ENCODE data around the gene CD101. TPM values are rescaled to one million over a fixed set of nuclear protein-coding genes. Genes with fewer than 3 reads are reported as not detected.

The CD101 gene
- total RNA-seq, 2 experiments from 2014 or later: not detected

- Histone ChIP-seq H4K20me1 (ENCODE audit: insufficient read depth, low read length) (no peaks in the 10 kb centered on the region), H3K4me1 (ENCODE audit: insufficient read depth, low read length, poor library complexity, severe bottlenecking) (no peaks in the 10 kb centered on the region), H3K27ac (ENCODE audit: low read depth, low read length, poor library complexity, severe bottlenecking) (no peak overlapping the region), H3K9me3 (ENCODE audit: low read length) (no peaks in the 10 kb centered on the region), H3K9me2 (ENCODE audit: insufficient read depth, low read length) (no peaks in the 10 kb centered on the region), H3K36me3 (ENCODE audit: insufficient read depth, low read length) (no peaks in the 10 kb centered on the region), H2AFZ (ENCODE audit: low read length) (no peak overlapping the region), H3K79me2 (ENCODE audit: insufficient read depth, low read depth, low read length) (no peaks in the 10 kb centered on the region), H3K4me2 (ENCODE audit: low read length) (no peak overlapping the region), H3K4me3 (ENCODE audit: low read depth, low read length, poor library complexity, severe bottlenecking) (no peak overlapping the region)
- no TSS peak for BruUV-seq (replicated peaks)
- TF ChIP-seq EZH2phosphoT487 (IDR thresholded peaks at IDR 0.05; ENCODE audit: borderline replicate concordance, low read depth, low read length) (no peak), CTCF (conservative IDR thresholded peaks at IDR 0.05; ENCODE audit: low read length) (no peak)
- POLR2A ChIA-PET: no interaction called here
- CTCF ChIA-PET (ENCODE audit: unreplicated experiment): no interaction called here
- no peak for DNase-seq (ENCODE audit: low spot score)
- intact Hi-C loops (cut with micrococcal nuclease; ENCODE audit: unreplicated experiment): no loop called here
Measured at GRCh38 chr1:116962987-116963639, 38.4 kb upstream of the CD101 start.

- Histone ChIP-seq H3K9me2 (ENCODE audit: insufficient read depth, low read length) (no peaks in the 10 kb centered on the region), H3K4me2 (ENCODE audit: low read length) (no peak overlapping the region), H3K27ac (ENCODE audit: low read depth, low read length, poor library complexity, severe bottlenecking) (no peak overlapping the region), H2AFZ (ENCODE audit: low read length) (no peak overlapping the region), H3K4me1 (ENCODE audit: insufficient read depth, low read length, poor library complexity, severe bottlenecking) (no peaks in the 10 kb centered on the region), H3K36me3 (ENCODE audit: insufficient read depth, low read length) (no peaks in the 10 kb centered on the region), H4K20me1 (ENCODE audit: insufficient read depth, low read length) (no peaks in the 10 kb centered on the region), H3K4me3 (ENCODE audit: low read depth, low read length, poor library complexity, severe bottlenecking) (no peak overlapping the region), H3K79me2 (ENCODE audit: insufficient read depth, low read depth, low read length) (no peaks in the 10 kb centered on the region), H3K9me3 (ENCODE audit: low read length) (no peaks in the 10 kb centered on the region)
- DNase-seq (ENCODE audit: low spot score): no peak
- BruUV-seq (replicated peaks): no TSS peak
- ChIA-PET CTCF (ENCODE audit: unreplicated experiment) (no interaction called here), POLR2A (no interaction called here)
- TF ChIP-seq CTCF (conservative IDR thresholded peaks at IDR 0.05; ENCODE audit: low read length) (no peak), EZH2phosphoT487 (IDR thresholded peaks at IDR 0.05; ENCODE audit: borderline replicate concordance, low read depth, low read length) (no peak)
- intact Hi-C loops (cut with micrococcal nuclease; ENCODE audit: unreplicated experiment): no loop called here
Measured at GRCh38 chr1:116966791-116967190, 34.8 kb upstream of the CD101 start.

- BruUV-seq (replicated peaks): no TSS peak
- ChIA-PET CTCF (ENCODE audit: unreplicated experiment) (no interaction called here), POLR2A (no interaction called here)
- H3K27ac ChIP-seq (ENCODE audit: low read depth, low read length, poor library complexity, severe bottlenecking): no peak overlapping the region
- H3K9me3 ChIP-seq (ENCODE audit: low read length): no peaks in the 10 kb centered on the region
- H2AFZ ChIP-seq (ENCODE audit: low read length): no peak overlapping the region
- no peak overlapping the region for H3K4me2 ChIP-seq (ENCODE audit: low read length)
- H3K4me3 ChIP-seq (ENCODE audit: low read depth, low read length, poor library complexity, severe bottlenecking): no peak overlapping the region
- intact Hi-C loops (cut with micrococcal nuclease; ENCODE audit: unreplicated experiment): no loop called here
- no peaks in the 10 kb centered on the region for H3K36me3 ChIP-seq (ENCODE audit: insufficient read depth, low read length)
- H3K4me1 ChIP-seq (ENCODE audit: insufficient read depth, low read length, poor library complexity, severe bottlenecking): no peaks in the 10 kb centered on the region
- no peaks in the 10 kb centered on the region for H3K9me2 ChIP-seq (ENCODE audit: insufficient read depth, low read length)
- DNase-seq (ENCODE audit: low spot score): no peak
- TF ChIP-seq EZH2phosphoT487 (IDR thresholded peaks at IDR 0.05; ENCODE audit: borderline replicate concordance, low read depth, low read length): no peak
- TF ChIP-seq CTCF (conservative IDR thresholded peaks at IDR 0.05; ENCODE audit: low read length): no peak
- no peaks in the 10 kb centered on the region for H3K79me2 ChIP-seq (ENCODE audit: insufficient read depth, low read depth, low read length)
- H4K20me1 ChIP-seq (ENCODE audit: insufficient read depth, low read length): no peaks in the 10 kb centered on the region
Measured at GRCh38 chr1:116968724-116969123, 32.8 kb upstream of the CD101 start.
